Measurements from ENCODE around the gene CPLX1.
"Not testable (repeated sequence)": the region's sequence is repeated elsewhere in the genome, so short reads cannot be mapped to it uniquely, and the experiment has no call there.

Gene CPLX1

GRCh38 chr4:822361-823175, 3.4 kb downstream of the CPLX1 start:
- DNase-seq (ENCODE audit: extremely low spot score, insufficient read length, low read depth) = no peak
- no peak for FAIRE-seq

- DNase-seq (ENCODE audit: extremely low spot score, insufficient read length, low read depth) = no peak
- no peak for FAIRE-seq
Observed at GRCh38 chr4:821631-822030, 4.3 kb downstream of the CPLX1 start.

GRCh38 chr4:821181-821591, 4.7 kb downstream of the CPLX1 start:
- FAIRE-seq (no peak), DNase-seq (ENCODE audit: extremely low spot score, insufficient read length, low read depth) (no peak)

- DNase-seq (ENCODE audit: extremely low spot score, insufficient read length, low read depth) (no peak), FAIRE-seq (no peak)
Observed at GRCh38 chr4:820230-821172, 5.4 kb downstream of the CPLX1 start.

- DNase-seq (ENCODE audit: extremely low spot score, insufficient read length, low read depth) = no peak
- FAIRE-seq = no peak
Observed at GRCh38 chr4:819401-820229, 6.3 kb downstream of the CPLX1 start.

- DNase-seq (ENCODE audit: extremely low spot score, insufficient read length, low read depth) (no peak), FAIRE-seq (no peak)
Observed at GRCh38 chr4:818106-818921, 7.6 kb downstream of the CPLX1 start.

GRCh38 chr4:815464-816146, 10.3 kb downstream of the CPLX1 start:
- FAIRE-seq (no peak), DNase-seq (ENCODE audit: extremely low spot score, insufficient read length, low read depth) (no peak)

GRCh38 chr4:814312-814850, 11.5 kb downstream of the CPLX1 start:
- no peak for DNase-seq (ENCODE audit: extremely low spot score, insufficient read length, low read depth)
- no peak for FAIRE-seq

GRCh38 chr4:813900-814299, 12.0 kb downstream of the CPLX1 start:
- FAIRE-seq (no peak), DNase-seq (ENCODE audit: extremely low spot score, insufficient read length, low read depth) (no peak)

- DNase-seq (ENCODE audit: extremely low spot score, insufficient read length, low read depth) = no peak
- no peak for FAIRE-seq
Observed at GRCh38 chr4:808860-809570, 16.9 kb downstream of the CPLX1 start.

- FAIRE-seq (no peak), DNase-seq (ENCODE audit: extremely low spot score, insufficient read length, low read depth) (no peak)
Observed at GRCh38 chr4:807792-808191, 18.1 kb downstream of the CPLX1 start.

GRCh38 chr4:806979-807378, 18.9 kb downstream of the CPLX1 start:
- not testable (repeated sequence) for DNase-seq (ENCODE audit: extremely low spot score, insufficient read length, low read depth); FAIRE-seq

- FAIRE-seq (no peak), DNase-seq (ENCODE audit: extremely low spot score, insufficient read length, low read depth) (no peak)
Observed at GRCh38 chr4:804804-805203, 21.1 kb downstream of the CPLX1 start.

GRCh38 chr4:803884-804283, 22.0 kb downstream of the CPLX1 start:
- FAIRE-seq = no peak
- no peak for DNase-seq (ENCODE audit: extremely low spot score, insufficient read length, low read depth)

GRCh38 chr4:801436-802124, 24.3 kb downstream of the CPLX1 start:
- DNase-seq (ENCODE audit: extremely low spot score, insufficient read length, low read depth) (no peak), FAIRE-seq (no peak)

- DNase-seq (ENCODE audit: extremely low spot score, insufficient read length, low read depth) (no peak), FAIRE-seq (no peak)
Observed at GRCh38 chr4:797066-797465, 28.9 kb downstream of the CPLX1 start.

- FAIRE-seq = no peak
Observed at GRCh38 chr4:796206-796605, 29.7 kb downstream of the CPLX1 start.

More at GRCh38 chr4:796206-796605, 29.7 kb downstream of the CPLX1 start:
- DNase-seq (ENCODE audit: extremely low spot score, insufficient read length, low read depth) = no peak

Data from GM18507 (cell line).